A549 (cell line): ENCODE results near the gene PRRC2B.

ENCODE experiments used
- BHLHE40 ChIP-seq: IDR thresholded peaks from 2 replicates; pipeline ENCODE4 v1.6.1; 2012; ENCODE audit warnings: low read depth, low read length, inconsistent platforms
- HDAC2 ChIP-seq: fragments of 200-600 bp; sonication (generic); IDR thresholded peaks from 2 replicates; pipeline ENCODE4 v1.6.1; 2016
- NFE2L2 ChIP-seq: fragments of 150-350 bp; conservative IDR thresholded peaks from 2 replicates; pipeline ENCODE4 v1.6.1; 2014; ENCODE audit warnings: low read length
- PHF8 ChIP-seq: fragments of 200-600 bp; sonication (generic); IDR thresholded peaks from 2 replicates; pipeline ENCODE4 v1.6.1; 2016; ENCODE audit warnings: low read depth, mild to moderate bottlenecking, antibody characterized with exemption, moderate library complexity, borderline replicate concordance
- POLR2A ChIP-seq: IDR thresholded peaks from 2 replicates; pipeline ENCODE4 v1.6.1; 2012; ENCODE audit warnings: mild to moderate bottlenecking, low read length
- RAD21 ChIP-seq, 2 experiments: fragments of >200 bp in 1 of 2; sonication (Bioruptor Twin) in 1 of 2; formaldehyde crosslinking in 1 of 2; IDR thresholded peaks in 1 of 2; conservative IDR thresholded peaks in 1 of 2; 2 replicates in 1 of 2; 3 replicates in 1 of 2; pipeline ENCODE4 v1.6.1; 2012 to 2018; ENCODE audit warnings: inconsistent platforms in 1 of 2
- TF ChIP-seq, protein P1 (sequence below): fragments of >200 bp; sonication (Bioruptor Twin); formaldehyde crosslinking; IDR thresholded peaks from 3 replicates; pipeline ENCODE4 v1.5.1; 2016
- TF ChIP-seq, protein P2 (sequence below): fragments of 200-600 bp; sonication (generic); IDR thresholded peaks from 2 replicates; pipeline ENCODE4 v1.6.1; 2016; ENCODE audit warnings: antibody characterized with exemption, mild to moderate bottlenecking, moderate library complexity

DNA sequence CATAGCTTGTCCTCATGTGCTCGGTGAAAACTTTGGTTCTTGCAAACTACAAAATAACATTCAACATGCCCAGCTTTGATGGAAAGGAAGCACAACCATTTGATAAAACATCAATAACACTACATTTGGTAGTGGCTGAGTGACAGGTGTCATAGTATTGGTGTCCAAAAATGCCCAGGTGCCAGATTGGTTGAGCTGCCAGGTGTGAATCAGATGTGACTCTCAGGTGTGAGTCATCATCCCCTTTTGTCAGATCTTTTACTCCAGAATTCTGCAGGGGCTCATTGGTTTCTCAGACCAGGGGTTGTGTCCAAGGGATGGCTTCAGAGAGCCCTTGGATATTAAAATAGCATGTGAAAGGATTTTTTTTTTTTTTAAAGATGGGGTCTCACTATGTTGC, 86.4 kb downstream of the PRRC2B start:
- TF ChIP-seq POLR2A (no peak), HDAC2 (no peak), NFE2L2 (no peak), RAD21 (conservative IDR thresholded peaks at IDR 0.05 in 1 of 2, IDR thresholded peaks at IDR 0.05 in 1 of 2) (no peak), PHF8 (no peak), BHLHE40 (no peak)
- TF ChIP-seq, protein P1, sequence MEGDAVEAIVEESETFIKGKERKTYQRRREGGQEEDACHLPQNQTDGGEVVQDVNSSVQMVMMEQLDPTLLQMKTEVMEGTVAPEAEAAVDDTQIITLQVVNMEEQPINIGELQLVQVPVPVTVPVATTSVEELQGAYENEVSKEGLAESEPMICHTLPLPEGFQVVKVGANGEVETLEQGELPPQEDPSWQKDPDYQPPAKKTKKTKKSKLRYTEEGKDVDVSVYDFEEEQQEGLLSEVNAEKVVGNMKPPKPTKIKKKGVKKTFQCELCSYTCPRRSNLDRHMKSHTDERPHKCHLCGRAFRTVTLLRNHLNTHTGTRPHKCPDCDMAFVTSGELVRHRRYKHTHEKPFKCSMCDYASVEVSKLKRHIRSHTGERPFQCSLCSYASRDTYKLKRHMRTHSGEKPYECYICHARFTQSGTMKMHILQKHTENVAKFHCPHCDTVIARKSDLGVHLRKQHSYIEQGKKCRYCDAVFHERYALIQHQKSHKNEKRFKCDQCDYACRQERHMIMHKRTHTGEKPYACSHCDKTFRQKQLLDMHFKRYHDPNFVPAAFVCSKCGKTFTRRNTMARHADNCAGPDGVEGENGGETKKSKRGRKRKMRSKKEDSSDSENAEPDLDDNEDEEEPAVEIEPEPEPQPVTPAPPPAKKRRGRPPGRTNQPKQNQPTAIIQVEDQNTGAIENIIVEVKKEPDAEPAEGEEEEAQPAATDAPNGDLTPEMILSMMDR, result no peak
- TF ChIP-seq, protein P2, sequence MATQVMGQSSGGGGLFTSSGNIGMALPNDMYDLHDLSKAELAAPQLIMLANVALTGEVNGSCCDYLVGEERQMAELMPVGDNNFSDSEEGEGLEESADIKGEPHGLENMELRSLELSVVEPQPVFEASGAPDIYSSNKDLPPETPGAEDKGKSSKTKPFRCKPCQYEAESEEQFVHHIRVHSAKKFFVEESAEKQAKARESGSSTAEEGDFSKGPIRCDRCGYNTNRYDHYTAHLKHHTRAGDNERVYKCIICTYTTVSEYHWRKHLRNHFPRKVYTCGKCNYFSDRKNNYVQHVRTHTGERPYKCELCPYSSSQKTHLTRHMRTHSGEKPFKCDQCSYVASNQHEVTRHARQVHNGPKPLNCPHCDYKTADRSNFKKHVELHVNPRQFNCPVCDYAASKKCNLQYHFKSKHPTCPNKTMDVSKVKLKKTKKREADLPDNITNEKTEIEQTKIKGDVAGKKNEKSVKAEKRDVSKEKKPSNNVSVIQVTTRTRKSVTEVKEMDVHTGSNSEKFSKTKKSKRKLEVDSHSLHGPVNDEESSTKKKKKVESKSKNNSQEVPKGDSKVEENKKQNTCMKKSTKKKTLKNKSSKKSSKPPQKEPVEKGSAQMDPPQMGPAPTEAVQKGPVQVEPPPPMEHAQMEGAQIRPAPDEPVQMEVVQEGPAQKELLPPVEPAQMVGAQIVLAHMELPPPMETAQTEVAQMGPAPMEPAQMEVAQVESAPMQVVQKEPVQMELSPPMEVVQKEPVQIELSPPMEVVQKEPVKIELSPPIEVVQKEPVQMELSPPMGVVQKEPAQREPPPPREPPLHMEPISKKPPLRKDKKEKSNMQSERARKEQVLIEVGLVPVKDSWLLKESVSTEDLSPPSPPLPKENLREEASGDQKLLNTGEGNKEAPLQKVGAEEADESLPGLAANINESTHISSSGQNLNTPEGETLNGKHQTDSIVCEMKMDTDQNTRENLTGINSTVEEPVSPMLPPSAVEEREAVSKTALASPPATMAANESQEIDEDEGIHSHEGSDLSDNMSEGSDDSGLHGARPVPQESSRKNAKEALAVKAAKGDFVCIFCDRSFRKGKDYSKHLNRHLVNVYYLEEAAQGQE, result no peak
